ENCODE data around the gene KCTD19. TPM values are rescaled to one million over a fixed set of nuclear protein-coding genes. Genes with fewer than 3 reads are reported as not detected.

KCTD19 gene
- total RNA-seq, 1 experiment from 2014 or later: 0.32 TPM

GRCh38 chr16:67317853-67318252, 8.7 kb downstream of the KCTD19 start:
- DNase-seq (ENCODE audit: low spot score): no peak
- ChIA-PET POLR2A (ENCODE audit: low non-redundant PET) (no interaction called here), CTCF (no interaction called here)
- no peaks in the 10 kb centered on the region for H3K36me3 ChIP-seq (ENCODE audit: insufficient read depth, low read length, poor library complexity, severe bottlenecking)
- no peaks in the 10 kb centered on the region for H3K4me1 ChIP-seq (ENCODE audit: insufficient read depth, low read length, poor library complexity, severe bottlenecking)
- intact Hi-C loops (cut with micrococcal nuclease; ENCODE audit: unreplicated experiment): no loop called here
- H3K9me3 ChIP-seq (ENCODE audit: low read depth, low read length, poor library complexity, severe bottlenecking): no peaks in the 10 kb centered on the region
- TF ChIP-seq CTCF (conservative IDR thresholded peaks at IDR 0.05; ENCODE audit: low read depth, low read length) (no peak), EZH2 (IDR thresholded peaks at IDR 0.05; ENCODE audit: borderline replicate concordance, low read depth, low read length, poor library complexity, severe bottlenecking) (no peak)
- H3K27me3 ChIP-seq (replicated peaks; ENCODE audit: insufficient read depth, low read depth, low read length, poor library complexity): peaks cover 35% of the 10 kb centered on the region
- H3K27ac ChIP-seq (ENCODE audit: low read depth, low read length, poor library complexity, severe bottlenecking): no peak overlapping the region
- BruUV-seq (replicated peaks): no TSS peak
- H3K4me3 ChIP-seq (ENCODE audit: low read depth, low read length, poor library complexity, severe bottlenecking): no peak overlapping the region

- TF ChIP-seq EZH2 (IDR thresholded peaks at IDR 0.05; ENCODE audit: borderline replicate concordance, low read depth, low read length, poor library complexity, severe bottlenecking) (no peak), CTCF (conservative IDR thresholded peaks at IDR 0.05; ENCODE audit: low read depth, low read length) (no peak)
- Histone ChIP-seq H3K36me3 (ENCODE audit: insufficient read depth, low read length, poor library complexity, severe bottlenecking) (no peaks in the 10 kb centered on the region), H3K27me3 (replicated peaks; ENCODE audit: insufficient read depth, low read depth, low read length, poor library complexity) (no peaks in the 10 kb centered on the region), H3K4me1 (ENCODE audit: insufficient read depth, low read length, poor library complexity, severe bottlenecking) (no peaks in the 10 kb centered on the region), H3K27ac (ENCODE audit: low read depth, low read length, poor library complexity, severe bottlenecking) (no peak overlapping the region), H3K4me3 (ENCODE audit: low read depth, low read length, poor library complexity, severe bottlenecking) (no peak overlapping the region), H3K9me3 (ENCODE audit: low read depth, low read length, poor library complexity, severe bottlenecking) (no peaks in the 10 kb centered on the region)
- POLR2A ChIA-PET (ENCODE audit: low non-redundant PET): no interaction called here
- BruUV-seq (replicated peaks): no TSS peak
- no peak for DNase-seq (ENCODE audit: low spot score)
- CTCF ChIA-PET: no interaction called here
- intact Hi-C loops (cut with micrococcal nuclease; ENCODE audit: unreplicated experiment): no loop called here
Observed at GRCh38 chr16:67312719-67313118, 13.8 kb downstream of the KCTD19 start.

GRCh38 chr16:67311607-67312488, 14.7 kb downstream of the KCTD19 start:
- Histone ChIP-seq H3K4me1 (ENCODE audit: insufficient read depth, low read length, poor library complexity, severe bottlenecking) (no peaks in the 10 kb centered on the region), H3K36me3 (ENCODE audit: insufficient read depth, low read length, poor library complexity, severe bottlenecking) (no peaks in the 10 kb centered on the region), H3K27ac (ENCODE audit: low read depth, low read length, poor library complexity, severe bottlenecking) (no peak overlapping the region), H3K4me3 (ENCODE audit: low read depth, low read length, poor library complexity, severe bottlenecking) (no peak overlapping the region), H3K27me3 (replicated peaks; ENCODE audit: insufficient read depth, low read depth, low read length, poor library complexity) (no peaks in the 10 kb centered on the region), H3K9me3 (ENCODE audit: low read depth, low read length, poor library complexity, severe bottlenecking) (no peaks in the 10 kb centered on the region)
- POLR2A ChIA-PET (ENCODE audit: low non-redundant PET): no interaction called here
- intact Hi-C loops (cut with micrococcal nuclease; ENCODE audit: unreplicated experiment): no loop called here
- BruUV-seq (replicated peaks): no TSS peak
- DNase-seq (ENCODE audit: low spot score): peak; percentile 31
- CTCF ChIA-PET: no interaction called here
- no peak for TF ChIP-seq CTCF (conservative IDR thresholded peaks at IDR 0.05; ENCODE audit: low read depth, low read length)
- no peak for TF ChIP-seq EZH2 (IDR thresholded peaks at IDR 0.05; ENCODE audit: borderline replicate concordance, low read depth, low read length, poor library complexity, severe bottlenecking)
